MCF 10A (cell line): Measurements from ENCODE around the gene PHF21B. TPM values are rescaled to one million over a fixed set of nuclear protein-coding genes. Genes with fewer than 3 reads are reported as not detected.

Source experiments
- BruUV-seq: library from RNA; stranded (reverse); fragments of 400-500 nt; replicated peaks from 2 replicates; lab custom pipeline; 2021; lab: Mats Ljungman, UMichigan
- CTCF ChIA-PET: fragments of 300-600 bp; sonication (Branson Sonifier 250); formaldehyde crosslinking; extraction: SDS; loops from one replicate; lab custom pipeline; 2021; ENCODE audit warnings: antibody characterized with exemption, inconsistent platforms; lab: Yijun Ruan, JAX
- POLR2A ChIA-PET: fragments of 300-600, 350-650 bp; sonication (Branson Sonifier 250); formaldehyde crosslinking; extraction: SDS; loops from one replicate; lab custom pipeline; 2020; ENCODE audit warnings: antibody characterized with exemption, inconsistent platforms; lab: Yijun Ruan, JAX
- DNase-seq: peaks from one replicate; pipeline ENCODE4 v3.0.0-alpha.2; 2018; ENCODE audit not compliant: unreplicated experiment
- H3K27ac Mint-ChIP-seq: one replicate; pipeline ENCODE4 v1.8.0; 2022; ENCODE audit warnings: mild to moderate bottlenecking, low read depth, mixed read lengths; ENCODE audit not compliant: unreplicated experiment
- H3K27me3 Mint-ChIP-seq: one replicate; pipeline ENCODE4 v1.8.0; 2022; ENCODE audit warnings: mixed read lengths; ENCODE audit not compliant: insufficient read depth, unreplicated experiment
- H3K36me3 Mint-ChIP-seq: one replicate; pipeline ENCODE4 v1.8.0; 2022; ENCODE audit warnings: mild to moderate bottlenecking, moderate library complexity, mixed read lengths; ENCODE audit not compliant: insufficient read depth, unreplicated experiment
- H3K4me1 Mint-ChIP-seq: one replicate; pipeline ENCODE4 v1.8.0; 2022; ENCODE audit warnings: mixed read lengths; ENCODE audit not compliant: insufficient read depth, unreplicated experiment
- H3K4me3 Mint-ChIP-seq: one replicate; pipeline ENCODE4 v1.8.0; 2022; ENCODE audit warnings: mild to moderate bottlenecking, moderate library complexity, mixed read lengths; ENCODE audit not compliant: unreplicated experiment
- H3K9me3 Mint-ChIP-seq: one replicate; pipeline ENCODE4 v1.8.0; 2022; ENCODE audit warnings: mixed read lengths; ENCODE audit not compliant: unreplicated experiment
- intact Hi-C: fragments of 100-400 bp; cut with micrococcal nuclease; formaldehyde crosslinking; loops from 2 replicates; pipeline ENCODE4 v1.14.1; 2022
- total RNA-seq: library from RNA; stranded (reverse); gene quantifications from 2 replicates; pipeline ENCODE4 v1.2.3, GENCODE V29; 2022
- TF ChIP-seq, protein P1 (sequence below): fragments of 200-600 bp; IDR thresholded peaks from one replicate; pipeline ENCODE4 v1.8.0; 2022; ENCODE audit warnings: antibody characterized with exemption, mild to moderate bottlenecking; ENCODE audit not compliant: unreplicated experiment

The PHF21B gene
- total RNA-seq, 1 experiment from 2014 or later = 0.75 TPM

DNA sequence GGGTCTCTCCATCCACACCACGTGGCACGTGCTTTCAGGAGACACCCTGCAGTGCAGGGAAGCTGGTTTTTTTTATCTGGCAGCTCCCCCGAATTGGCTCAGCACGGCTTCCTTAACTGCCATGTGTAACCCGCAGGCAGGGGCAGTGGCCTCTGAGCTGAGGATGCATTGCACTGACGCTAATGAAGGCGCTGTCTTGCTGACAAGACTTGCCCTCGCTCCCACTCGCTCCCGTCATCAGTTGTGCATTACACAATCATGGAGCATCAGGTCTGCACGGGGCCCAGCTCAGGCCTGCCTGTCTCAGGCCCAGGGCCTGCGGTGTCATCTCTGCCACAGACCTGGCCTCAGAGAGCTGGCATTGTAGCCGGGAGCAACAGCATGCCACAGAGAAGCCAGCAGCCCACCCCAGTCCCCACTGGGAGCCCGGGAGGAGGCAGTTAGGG, 161.5 kb downstream of the PHF21B start:
- Mint-ChIP-seq H3K9me3 (no peaks in the 10 kb centered on the region), H3K4me3 (no peak overlapping the region), H3K27ac (no peak overlapping the region), H3K27me3 (no peaks in the 10 kb centered on the region), H3K4me1 (peaks cover 9% of the 10 kb centered on the region), H3K36me3 (peaks cover 5% of the 10 kb centered on the region)
- BruUV-seq = no TSS peak
- ChIA-PET POLR2A (interaction anchor here (0.7 kb wide), 2 partner anchors 10 to 243 kb away, joined by 3 to 4 read pairs; no protein-coding TSS in a partner anchor), CTCF (no interaction called here)
- TF ChIP-seq, protein P1, sequence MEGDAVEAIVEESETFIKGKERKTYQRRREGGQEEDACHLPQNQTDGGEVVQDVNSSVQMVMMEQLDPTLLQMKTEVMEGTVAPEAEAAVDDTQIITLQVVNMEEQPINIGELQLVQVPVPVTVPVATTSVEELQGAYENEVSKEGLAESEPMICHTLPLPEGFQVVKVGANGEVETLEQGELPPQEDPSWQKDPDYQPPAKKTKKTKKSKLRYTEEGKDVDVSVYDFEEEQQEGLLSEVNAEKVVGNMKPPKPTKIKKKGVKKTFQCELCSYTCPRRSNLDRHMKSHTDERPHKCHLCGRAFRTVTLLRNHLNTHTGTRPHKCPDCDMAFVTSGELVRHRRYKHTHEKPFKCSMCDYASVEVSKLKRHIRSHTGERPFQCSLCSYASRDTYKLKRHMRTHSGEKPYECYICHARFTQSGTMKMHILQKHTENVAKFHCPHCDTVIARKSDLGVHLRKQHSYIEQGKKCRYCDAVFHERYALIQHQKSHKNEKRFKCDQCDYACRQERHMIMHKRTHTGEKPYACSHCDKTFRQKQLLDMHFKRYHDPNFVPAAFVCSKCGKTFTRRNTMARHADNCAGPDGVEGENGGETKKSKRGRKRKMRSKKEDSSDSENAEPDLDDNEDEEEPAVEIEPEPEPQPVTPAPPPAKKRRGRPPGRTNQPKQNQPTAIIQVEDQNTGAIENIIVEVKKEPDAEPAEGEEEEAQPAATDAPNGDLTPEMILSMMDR = no peak
- no peak for DNase-seq
- intact Hi-C loops = no loop called here

DNA sequence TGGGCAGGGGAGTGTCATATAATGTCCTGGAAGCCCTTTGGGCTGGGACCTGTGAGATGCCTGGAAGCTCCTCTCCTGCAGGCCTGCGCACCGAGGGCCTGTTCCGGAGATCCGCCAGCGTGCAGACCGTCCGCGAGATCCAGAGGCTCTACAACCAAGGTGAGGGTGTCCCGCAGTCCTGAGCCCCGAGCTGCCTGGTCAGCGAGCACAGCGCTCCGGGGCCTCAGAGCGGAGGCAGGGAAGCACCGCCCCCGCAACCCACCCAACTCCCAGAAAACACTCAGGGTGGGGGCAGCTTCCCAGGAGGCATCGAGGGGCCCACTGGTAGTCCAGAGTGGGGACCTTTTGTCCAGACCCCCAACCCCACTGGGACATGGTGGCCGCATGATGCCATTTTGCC, 161.9 kb downstream of the PHF21B start:
- DNase-seq = no peak
- CTCF ChIA-PET = interaction anchor here (0.6 kb wide), 2 partner anchors 28 to 85 kb away, joined by 3 read pairs; no protein-coding TSS in a partner anchor
- H3K4me1 Mint-ChIP-seq = peaks cover 5% of the 10 kb centered on the region
- H3K36me3 Mint-ChIP-seq = peaks cover 5% of the 10 kb centered on the region
- H3K4me3 Mint-ChIP-seq = no peak overlapping the region
- POLR2A ChIA-PET = interaction anchor here (0.7 kb wide), 2 partner anchors 11 to 244 kb away, joined by 3 to 4 read pairs; no protein-coding TSS in a partner anchor
- intact Hi-C loops = no loop called here
- no TSS peak for BruUV-seq
- no peaks in the 10 kb centered on the region for H3K9me3 Mint-ChIP-seq
- TF ChIP-seq, protein P1 = no peak
- no peaks in the 10 kb centered on the region for H3K27me3 Mint-ChIP-seq
- no peak overlapping the region for H3K27ac Mint-ChIP-seq

GRCh38 chr22:44847380-44847779, 162.4 kb downstream of the PHF21B start:
- H3K4me1 Mint-ChIP-seq = peaks cover 1% of the 10 kb centered on the region
- POLR2A ChIA-PET = no interaction called here
- no TSS peak for BruUV-seq
- no peaks in the 10 kb centered on the region for H3K9me3 Mint-ChIP-seq
- DNase-seq = no peak
- no peaks in the 10 kb centered on the region for H3K27me3 Mint-ChIP-seq
- H3K27ac Mint-ChIP-seq = no peak overlapping the region
- CTCF ChIA-PET = interaction anchor here (0.6 kb wide), 2 partner anchors 28 to 84 kb away, joined by 3 read pairs; no protein-coding TSS in a partner anchor
- intact Hi-C loops = no loop called here
- H3K4me3 Mint-ChIP-seq = no peak overlapping the region
- TF ChIP-seq, protein P1 = no peak
- H3K36me3 Mint-ChIP-seq = peaks cover 5% of the 10 kb centered on the region

DNA sequence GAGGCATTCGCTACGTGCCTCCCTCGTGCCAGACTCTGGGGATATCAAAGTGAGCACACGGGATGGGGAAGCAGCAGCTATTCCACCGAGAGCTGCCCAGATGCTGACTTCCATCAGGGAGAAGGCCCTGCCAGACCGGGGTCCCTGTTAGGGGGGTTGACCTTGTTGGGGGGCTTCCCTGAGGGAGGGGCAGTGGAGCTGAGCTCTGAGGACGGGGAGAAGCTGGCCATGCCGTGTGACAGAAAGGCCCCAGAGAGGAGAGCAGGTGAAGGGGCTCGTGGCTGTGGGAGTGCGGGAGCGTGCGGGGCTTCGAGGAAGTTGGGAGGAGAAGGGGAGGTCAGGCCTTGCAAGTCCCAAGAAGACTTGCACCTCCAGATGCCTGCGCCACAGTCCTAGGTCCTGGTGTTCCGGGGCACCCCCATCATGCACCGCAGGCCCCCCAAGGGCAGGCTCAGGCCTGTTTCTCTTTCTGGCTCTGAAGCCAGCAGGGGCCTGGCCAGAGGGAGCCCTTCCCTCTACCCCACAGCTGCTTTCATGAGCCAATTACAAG, 163.0 kb downstream of the PHF21B start:
- DNase-seq = no peak
- ChIA-PET POLR2A (no interaction called here), CTCF (interaction anchor here (0.7 kb wide), 1 partner anchor 10 kb away, joined by 3 read pairs; no protein-coding TSS in a partner anchor)
- Mint-ChIP-seq H3K4me1 (no peaks in the 10 kb centered on the region), H3K27ac (no peak overlapping the region), H3K4me3 (no peak overlapping the region), H3K9me3 (no peaks in the 10 kb centered on the region), H3K36me3 (peaks cover 1% of the 10 kb centered on the region), H3K27me3 (no peaks in the 10 kb centered on the region)
- no TSS peak for BruUV-seq
- intact Hi-C loops = no loop called here
- TF ChIP-seq, protein P1 = no peak
